B cell (primary cell): Measurements from ENCODE around the gene ACYP1. TPM values are rescaled to one million over a fixed set of nuclear protein-coding genes. Genes with fewer than 3 reads are reported as not detected.

ENCODE experiments used
- ATAC-seq: fragments of 200-7000 bp; cut with Tn5 transposase; one replicate; pipeline ENCODE4 v1.10.0; 2021; ENCODE audit warnings: low read depth, mild to moderate bottlenecking, moderate number of reproducible peaks, moderate library complexity
- CTCF ChIA-PET: fragments of 350-600 bp; sonication (Branson Sonifier 250); formaldehyde crosslinking; loops from one replicate; lab custom pipeline; 2021; ENCODE audit warnings: antibody characterized with exemption, inconsistent platforms; lab: Charles Lee
- POLR2A ChIA-PET: fragments of 350-600 bp; sonication (Branson Sonifier 250); formaldehyde crosslinking; loops from one replicate; lab custom pipeline; 2021; ENCODE audit warnings: antibody characterized with exemption; lab: Charles Lee
- DNase-seq: peaks from one replicate; pipeline ENCODE4 v3.0.0; 2013
- H2AFZ ChIP-seq: 2 replicates; pipeline ENCODE4 v1.6.1; 2012; ENCODE audit warnings: mild to moderate bottlenecking, low read depth, low read length; ENCODE audit not compliant: insufficient read depth, poor library complexity, severe bottlenecking
- H3K27ac ChIP-seq, 2 donors: 1 replicate in 1 of 2; 2 replicates in 1 of 2; pipeline ENCODE4 v1.5.1; 2012 to 2013; ENCODE audit warnings: low read length in 2 of 2, mild to moderate bottlenecking in 2 of 2, moderate library complexity in 1 of 2
- H3K27me3 ChIP-seq, 4 experiments: fragments of 200-600 bp in 1 of 4; sonication (generic) in 1 of 4; replicated peaks in 1 of 4; 1 replicate in 2 of 4; 2 replicates in 2 of 4; pipeline versions ENCODE4 v1.6.1 to v1.7.0; 2013 to 2016; ENCODE audit warnings: low read length in 3 of 4, mild to moderate bottlenecking in 2 of 4, mixed read lengths in 1 of 4, moderate library complexity in 1 of 4; ENCODE audit not compliant: insufficient read depth in 4 of 4, control insufficient read depth in 3 of 4; ENCODE audit errors: control extremely low read depth in 1 of 4
- H3K36me3 ChIP-seq, 2 experiments: replicated peaks in 1 of 2; 1 replicate in 1 of 2; 2 replicates in 1 of 2; pipeline versions ENCODE4 v1.6.1 to v1.7.1; 2013; ENCODE audit warnings: low read length in 1 of 2; ENCODE audit not compliant: insufficient read depth in 2 of 2, control insufficient read depth in 1 of 2; ENCODE audit errors: control extremely low read depth in 1 of 2, extremely low read depth in 1 of 2
- H3K4me1 ChIP-seq, 2 donors: fragments of 200-600 bp in 1 of 2; sonication (generic) in 1 of 2; 1 replicate in 1 of 2; 2 replicates in 1 of 2; pipeline versions ENCODE4 v1.5.1 to v1.6.1; 2013 to 2017; ENCODE audit warnings: low read length in 2 of 2; ENCODE audit not compliant: control insufficient read depth in 2 of 2, insufficient read depth in 2 of 2
- H3K4me2 ChIP-seq: replicated peaks from 2 replicates; pipeline ENCODE3; 2012; ENCODE audit warnings: mild to moderate bottlenecking, low read depth, low read length; ENCODE audit not compliant: poor library complexity, severe bottlenecking
- H3K4me3 ChIP-seq, 5 experiments: fragments of 200-600 bp in 1 of 5; sonication (generic) in 1 of 5; 1 replicate in 3 of 5; 2 replicates in 2 of 5; pipeline versions ENCODE4 v1.5.1 to v1.7.0; 2011 to 2016; ENCODE audit warnings: low read length in 4 of 5, mild to moderate bottlenecking in 4 of 5, low read depth in 2 of 5, control low read depth in 1 of 5, moderate library complexity in 1 of 5; ENCODE audit not compliant: insufficient read depth in 1 of 5; ENCODE audit errors: control extremely low read depth in 1 of 5, extremely low read depth in 1 of 5
- H3K79me2 ChIP-seq: fragments of 200-600 bp; sonication (generic); one replicate; pipeline ENCODE4 v1.6.0; 2016; ENCODE audit warnings: low read length; ENCODE audit not compliant: control insufficient read depth, insufficient read depth
- H3K9ac ChIP-seq: fragments of 200-600 bp; sonication (generic); 2 replicates; pipeline ENCODE4 v1.6.1; 2017; ENCODE audit warnings: mild to moderate bottlenecking, low read length, moderate library complexity
- H3K9me3 ChIP-seq, 3 donors: one replicate each; pipeline versions ENCODE4 v1.6.1 to v1.7.1; 2013; ENCODE audit warnings: low read length in 2 of 3; ENCODE audit not compliant: control insufficient read depth in 2 of 3, insufficient read depth in 1 of 3; ENCODE audit errors: control extremely low read depth in 1 of 3
- H4K20me1 ChIP-seq: 2 replicates; pipeline ENCODE4 v1.6.0; 2012; ENCODE audit warnings: mild to moderate bottlenecking, low read length; ENCODE audit not compliant: insufficient read depth, control insufficient read depth, poor library complexity, severe bottlenecking
- H3K27ac Mint-ChIP-seq: one replicate; pipeline ENCODE4 v1.8.0; 2021; ENCODE audit warnings: mixed read lengths
- H3K27me3 Mint-ChIP-seq: one replicate; pipeline ENCODE4 v1.8.0; 2021; ENCODE audit warnings: mixed read lengths
- H3K4me1 Mint-ChIP-seq: one replicate; pipeline ENCODE4 v1.8.0; 2021; ENCODE audit warnings: mixed read lengths
- H3K4me3 Mint-ChIP-seq: one replicate; pipeline ENCODE4 v1.8.0; 2021; ENCODE audit warnings: mixed read lengths
- H3K9me3 Mint-ChIP-seq: one replicate; pipeline ENCODE4 v1.8.0; 2022; ENCODE audit warnings: mixed read lengths; ENCODE audit not compliant: insufficient read depth
- EZH2 ChIP-seq: IDR thresholded peaks from 2 replicates; pipeline ENCODE4 v1.6.1; 2012; ENCODE audit warnings: borderline replicate concordance, low read depth, mild to moderate bottlenecking, moderate library complexity, low read length; ENCODE audit not compliant: insufficient read depth, poor library complexity, severe bottlenecking
- WGBS: methylation state at CpG from one replicate; pipeline ENCODE4 v1.1.5; 2013; ENCODE audit warnings: missing lambda C conversion rate; ENCODE audit not compliant: insufficient coverage; 5-methylcytosine and 5-hydroxymethylcytosine counted together
- intact Hi-C: fragments of 100-400 bp; cut with micrococcal nuclease; formaldehyde crosslinking; loops from one replicate; pipeline ENCODE4 v1.10.0; 2022
- polyA plus RNA-seq: library from polyadenylated mRNA; depleted of rRNA; stranded (reverse); fragments of >200 nt; gene quantifications from 2 replicates; pipeline ENCODE4 v1.2.3, GENCODE V29; 2012
- total RNA-seq, 2 donors: library from RNA; stranded (reverse); fragments of 120-200 nt in 1 of 2; gene quantifications; 1 replicate in 1 of 2; 2 replicates in 1 of 2; pipeline versions ENCODE4 v1.2.3 to v1.2.4, GENCODE V29; 2013 to 2022
- TF ChIP-seq, protein P1 (sequence below): fragments of 200-600 bp; IDR thresholded peaks from one replicate; pipeline ENCODE4 v1.8.0; 2022; ENCODE audit warnings: antibody characterized with exemption, mild to moderate bottlenecking

The ACYP1 gene
- total and polyA plus RNA-seq, 2 donors (not counting 1 experiment from before 2014, with no cell fraction given), result 38.3 to 46.7 TPM

DNA sequence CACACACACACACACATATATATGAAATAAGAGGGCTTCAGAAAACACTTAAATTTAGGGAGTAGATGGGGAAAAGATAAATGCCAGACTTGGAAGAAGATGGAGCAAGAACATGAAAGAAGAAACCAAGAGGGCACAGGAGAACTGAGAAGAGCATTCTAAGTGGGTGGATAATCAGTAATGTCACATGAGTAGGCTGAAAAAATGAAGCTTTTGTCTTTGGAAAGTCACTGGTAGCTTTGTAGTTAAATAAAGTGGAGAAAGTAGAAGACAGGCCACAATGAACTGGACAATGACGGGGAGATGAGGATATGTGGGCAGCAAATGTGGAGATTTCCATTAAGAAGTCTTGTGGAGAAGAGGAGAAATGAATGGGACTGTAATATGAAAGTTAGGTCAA is 3.4 kb upstream of the ACYP1 start:
- H3K27me3 Mint-ChIP-seq, result no peaks in the 10 kb centered on the region
- TF ChIP-seq, protein P1, sequence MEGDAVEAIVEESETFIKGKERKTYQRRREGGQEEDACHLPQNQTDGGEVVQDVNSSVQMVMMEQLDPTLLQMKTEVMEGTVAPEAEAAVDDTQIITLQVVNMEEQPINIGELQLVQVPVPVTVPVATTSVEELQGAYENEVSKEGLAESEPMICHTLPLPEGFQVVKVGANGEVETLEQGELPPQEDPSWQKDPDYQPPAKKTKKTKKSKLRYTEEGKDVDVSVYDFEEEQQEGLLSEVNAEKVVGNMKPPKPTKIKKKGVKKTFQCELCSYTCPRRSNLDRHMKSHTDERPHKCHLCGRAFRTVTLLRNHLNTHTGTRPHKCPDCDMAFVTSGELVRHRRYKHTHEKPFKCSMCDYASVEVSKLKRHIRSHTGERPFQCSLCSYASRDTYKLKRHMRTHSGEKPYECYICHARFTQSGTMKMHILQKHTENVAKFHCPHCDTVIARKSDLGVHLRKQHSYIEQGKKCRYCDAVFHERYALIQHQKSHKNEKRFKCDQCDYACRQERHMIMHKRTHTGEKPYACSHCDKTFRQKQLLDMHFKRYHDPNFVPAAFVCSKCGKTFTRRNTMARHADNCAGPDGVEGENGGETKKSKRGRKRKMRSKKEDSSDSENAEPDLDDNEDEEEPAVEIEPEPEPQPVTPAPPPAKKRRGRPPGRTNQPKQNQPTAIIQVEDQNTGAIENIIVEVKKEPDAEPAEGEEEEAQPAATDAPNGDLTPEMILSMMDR, result no peak
- no peak for TF ChIP-seq EZH2
- H3K4me3 ChIP-seq, result no peak overlapping the region
- no peaks in the 10 kb centered on the region for H3K27me3 ChIP-seq
- no peak overlapping the region for H3K4me2 ChIP-seq
- no peaks in the 10 kb centered on the region for H4K20me1 ChIP-seq
- no peak overlapping the region for H3K27ac Mint-ChIP-seq
- no peaks in the 10 kb centered on the region for H3K9me3 ChIP-seq
- no peak overlapping the region for H3K4me3 Mint-ChIP-seq
- ChIA-PET POLR2A (no interaction called here), CTCF (interaction anchor here (1.1 to 2.3 kb wide), 2 partner anchors 18 to 22 kb away, joined by 3 to 9 read pairs; no protein-coding TSS in a partner anchor)
- 100% methylated on average over 1 of the region's 1 CpG for whole genome bisulfite sequencing
- DNase-seq (no peak), ATAC-seq (no peak)
- no peaks in the 10 kb centered on the region for H3K9me3 Mint-ChIP-seq
- peaks cover 24% of the 10 kb centered on the region for H3K4me1 Mint-ChIP-seq
- H3K79me2 ChIP-seq, result peaks cover 5% of the 10 kb centered on the region
- H3K36me3 ChIP-seq, result no peaks in the 10 kb centered on the region
- H2AFZ ChIP-seq, result no peak overlapping the region
- H3K4me1 ChIP-seq, result peaks cover 15 to 28% of the 10 kb centered on the region in 2 donors
- H3K27ac ChIP-seq, result no peak overlapping the region
- intact Hi-C loops, result loop anchor here (10.0 kb wide), 2 partner anchors 58 to 452 kb away; partner anchors contain the start of genes LTBP2 and NEK9
- H3K9ac ChIP-seq, result no peak overlapping the region

DNA sequence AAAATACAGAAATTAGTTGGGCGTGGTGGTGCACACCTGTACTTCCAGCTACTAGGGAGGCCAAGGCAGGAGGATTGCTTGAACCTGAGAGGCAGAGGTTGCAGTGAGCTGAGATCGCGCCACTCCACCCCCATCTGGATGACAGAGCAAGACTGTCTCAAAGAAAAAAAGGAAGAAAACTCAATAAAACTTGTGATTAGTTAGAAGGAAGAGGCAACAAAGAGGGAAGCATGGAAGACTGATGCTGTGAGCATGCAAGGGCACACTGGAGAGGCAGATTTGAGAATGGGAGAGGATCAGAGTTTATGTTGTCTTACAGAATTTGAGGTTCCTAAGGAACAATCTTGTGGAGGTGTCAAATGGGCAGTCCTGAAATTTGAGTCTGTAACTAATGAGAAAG is 2.9 kb upstream of the ACYP1 start:
- no peaks in the 10 kb centered on the region for H3K27me3 ChIP-seq
- Mint-ChIP-seq H3K4me3 (no peak overlapping the region), H3K4me1 (peaks cover 24% of the 10 kb centered on the region), H3K27me3 (no peaks in the 10 kb centered on the region), H3K9me3 (no peaks in the 10 kb centered on the region), H3K27ac (no peak overlapping the region)
- no peak overlapping the region for H3K9ac ChIP-seq
- no peak overlapping the region for H3K4me2 ChIP-seq
- WGBS, result no CpG with 5 or more reads among the region's 3 CpGs
- H3K36me3 ChIP-seq, result no peaks in the 10 kb centered on the region
- no peaks in the 10 kb centered on the region for H3K9me3 ChIP-seq
- peaks cover 5% of the 10 kb centered on the region for H3K79me2 ChIP-seq
- no peaks in the 10 kb centered on the region for H4K20me1 ChIP-seq
- ATAC-seq (no peak), DNase-seq (no peak)
- TF ChIP-seq, protein P1, result no peak
- POLR2A ChIA-PET, result no interaction called here
- no peak overlapping the region for H3K27ac ChIP-seq
- no peak overlapping the region for H3K4me3 ChIP-seq
- peaks cover 15 to 28% of the 10 kb centered on the region in 2 donors for H3K4me1 ChIP-seq
- CTCF ChIA-PET, result interaction anchor here (1.1 to 3.2 kb wide), 3 partner anchors 18 to 206 kb away, joined by 3 to 9 read pairs (median 9); no protein-coding TSS in a partner anchor
- intact Hi-C loops, result loop anchor here (10.0 kb wide), 2 partner anchors 58 to 452 kb away; partner anchors contain the start of genes LTBP2 and NEK9
- no peak overlapping the region for H2AFZ ChIP-seq
